ENCODE results near the gene RTP5.
"Not testable (repeated sequence)": the region's sequence is repeated elsewhere in the genome, so short reads cannot be mapped to it uniquely, and the experiment has no call there.

Gene RTP5

GRCh38 chr2:241869087-241869961 is at the start of gene RTP5:
RTP5 (plus strand) TSS chr2:241869729; CDS start chr2:241869757, 28 bp downstream.
- ATAC-seq (ENCODE audit: low read depth) (no peak), DNase-seq (ENCODE audit: low spot score) (peak; percentile 40)
- H3K9me3 ChIP-seq (ENCODE audit: severe bottlenecking): no peaks in the 10 kb centered on the region
- no peak for TF ChIP-seq CTCF (IDR thresholded peaks at IDR 0.05; ENCODE audit: poor library complexity, severe bottlenecking)
- no peaks in the 10 kb centered on the region for H3K27me3 ChIP-seq (ENCODE audit: insufficient read depth, poor library complexity, severe bottlenecking)
- no peak within 1 kb of the TSS for H3K27ac ChIP-seq (ENCODE audit: poor library complexity, severe bottlenecking)
- H3K4me3 ChIP-seq (ENCODE audit: severe bottlenecking): no peak within 1 kb of the TSS
- H3K36me3 ChIP-seq (ENCODE audit: low read depth): no peaks in the 10 kb centered on the region
- no peaks in the 10 kb centered on the region for H3K4me1 ChIP-seq (ENCODE audit: insufficient read depth, poor library complexity, severe bottlenecking)

- not testable (repeated sequence) for H3K27me3 ChIP-seq (ENCODE audit: insufficient read depth, poor library complexity, severe bottlenecking); H3K27ac ChIP-seq (ENCODE audit: poor library complexity, severe bottlenecking); H3K4me1 ChIP-seq (ENCODE audit: insufficient read depth, poor library complexity, severe bottlenecking); H3K36me3 ChIP-seq (ENCODE audit: low read depth); H3K9me3 ChIP-seq (ENCODE audit: severe bottlenecking); ATAC-seq (ENCODE audit: low read depth); DNase-seq (ENCODE audit: low spot score); H3K4me3 ChIP-seq (ENCODE audit: severe bottlenecking)
These were observed 49.4 kb upstream of the RTP5 start for GRCh38 chr2:241819947-241820624.

GRCh38 chr2:241820625-241821384 is 48.7 kb upstream of the RTP5 start:
- H3K4me1 ChIP-seq (ENCODE audit: insufficient read depth, poor library complexity, severe bottlenecking): no peaks in the 10 kb centered on the region
- TF ChIP-seq CTCF (IDR thresholded peaks at IDR 0.05; ENCODE audit: poor library complexity, severe bottlenecking): no peak
- peak; percentile 12; the same call in 1 of the 3 replicates for ATAC-seq (ENCODE audit: low read depth)

GRCh38 chr2:241821460-241822263 is 47.9 kb upstream of the RTP5 start:
- TF ChIP-seq CTCF (IDR thresholded peaks at IDR 0.05; ENCODE audit: poor library complexity, severe bottlenecking): no peak
- H3K4me3 ChIP-seq (ENCODE audit: severe bottlenecking): no peak overlapping the region
- ATAC-seq (ENCODE audit: low read depth): no peak
- H3K27me3 ChIP-seq (ENCODE audit: insufficient read depth, poor library complexity, severe bottlenecking): no peaks in the 10 kb centered on the region
- DNase-seq (ENCODE audit: low spot score): no peak
- H3K9me3 ChIP-seq (ENCODE audit: severe bottlenecking): no peaks in the 10 kb centered on the region
- H3K27ac ChIP-seq (ENCODE audit: poor library complexity, severe bottlenecking): no peak overlapping the region
- H3K4me1 ChIP-seq (ENCODE audit: insufficient read depth, poor library complexity, severe bottlenecking): no peaks in the 10 kb centered on the region
- no peaks in the 10 kb centered on the region for H3K36me3 ChIP-seq (ENCODE audit: low read depth)

More at GRCh38 chr2:241820625-241821384, 48.7 kb upstream of the RTP5 start:
- H3K9me3 ChIP-seq (ENCODE audit: severe bottlenecking): no peaks in the 10 kb centered on the region
- H3K4me3 ChIP-seq (ENCODE audit: severe bottlenecking): no peak overlapping the region
- H3K36me3 ChIP-seq (ENCODE audit: low read depth): no peaks in the 10 kb centered on the region
- H3K27ac ChIP-seq (ENCODE audit: poor library complexity, severe bottlenecking): no peak overlapping the region
- no peaks in the 10 kb centered on the region for H3K27me3 ChIP-seq (ENCODE audit: insufficient read depth, poor library complexity, severe bottlenecking)
- no peak for DNase-seq (ENCODE audit: low spot score)

All from RWPE2 (cell line).